DMS53 treated with DMSO at 0.1 percent for 48 hours (cell line): ENCODE measurements around the gene CBL.
A peak's percentile ranks its signal among the peaks of the same experiment; 100 is the strongest.
"Not testable (repeated sequence)": the region's sequence is repeated elsewhere in the genome, so short reads cannot be mapped to it uniquely, and the experiment has no call there.

Experiments used
- DNase-seq: peaks from one replicate; lab custom pipeline; 2025; ENCODE audit not compliant: unreplicated experiment; lab: John Stamatoyannopoulos, UW

The CBL gene

GRCh38 chr11:119205574-119206510 lies at the start of gene CBL:
Gene CBL, plus strand, starts transcription at chr11:119206339. Its CDS starts 79 bp downstream, at chr11:119206418.
- DNase-seq: peak; percentile 78

GRCh38 chr11:119156496-119156895 lies 49.6 kb upstream of the CBL start:
- DNase-seq: no peak

- no peak for DNase-seq
Measured at GRCh38 chr11:119157063-119157462, 49.1 kb upstream of the CBL start.

- DNase-seq: no peak
Measured at GRCh38 chr11:119158467-119158866, 47.7 kb upstream of the CBL start.

- no peak for DNase-seq
Measured at GRCh38 chr11:119160151-119160550, 46.0 kb upstream of the CBL start.

GRCh38 chr11:119161871-119162270 lies 44.3 kb upstream of the CBL start:
- no peak for DNase-seq

- DNase-seq: peak; percentile 69
Measured at GRCh38 chr11:119166368-119167076, 39.6 kb upstream of the CBL start.

- DNase-seq: not testable (repeated sequence)
Measured at GRCh38 chr11:119167077-119167458, 39.1 kb upstream of the CBL start.

GRCh38 chr11:119167933-119168332 lies 38.2 kb upstream of the CBL start:
- DNase-seq: no peak

GRCh38 chr11:119168471-119169281 lies 37.5 kb upstream of the CBL start, which contains the start of gene NLRX1:
Gene NLRX1, plus strand, starts transcription at chr11:119168725. Its CDS starts 2,679 bp downstream, at chr11:119171404.
- DNase-seq: peak; percentile 54

GRCh38 chr11:119169282-119169719 lies 36.8 kb upstream of the CBL start:
- no peak for DNase-seq

GRCh38 chr11:119172513-119172912 lies 33.6 kb upstream of the CBL start:
- DNase-seq: no peak

GRCh38 chr11:119173453-119173852 lies 32.7 kb upstream of the CBL start:
- no peak for DNase-seq

- peak; percentile 31 for DNase-seq
Measured at GRCh38 chr11:119175493-119176077, 30.6 kb upstream of the CBL start.

GRCh38 chr11:119178166-119178680 lies 27.9 kb upstream of the CBL start:
- DNase-seq: peak; percentile 6

GRCh38 chr11:119179342-119179741 lies 26.8 kb upstream of the CBL start:
- no peak for DNase-seq

GRCh38 chr11:119179983-119180382 lies 26.2 kb upstream of the CBL start:
- peak; percentile 97 for DNase-seq

- no peak for DNase-seq
Measured at GRCh38 chr11:119180729-119181676, 25.1 kb upstream of the CBL start.

- DNase-seq: peak; percentile 40
Measured at GRCh38 chr11:119181677-119182412, 24.3 kb upstream of the CBL start.
